SK-N-SH (cell line): ENCODE measurements around the gene NFKB1. TPM values are rescaled to one million over a fixed set of nuclear protein-coding genes. Genes with fewer than 3 reads are reported as not detected.
"Not testable (repeated sequence)": the region's sequence is repeated elsewhere in the genome, so short reads cannot be mapped to it uniquely, and the experiment has no call there.

Source experiments
- CTCF ChIA-PET: fragments of 300-600, 350-600 bp; formaldehyde crosslinking; extraction: SDS; loops from one replicate; lab custom pipeline; 2021; lab: Yijun Ruan, JAX
- POLR2A ChIA-PET: fragments of 350-600 bp; sonication (Branson Sonifier 250); formaldehyde crosslinking; extraction: SDS; loops from one replicate; lab custom pipeline; 2020; ENCODE audit warnings: antibody characterized with exemption, inconsistent platforms; lab: Yijun Ruan, JAX
- DNase-seq: peaks from one replicate; pipeline ENCODE4 v3.0.0; 2012
- H2AFZ ChIP-seq: fragments of 200-600 bp; sonication (generic); 2 replicates; pipeline ENCODE4 v1.8.1; 2016; ENCODE audit warnings: antibody characterized with exemption, mild to moderate bottlenecking, low read depth
- H3F3A ChIP-seq: fragments of 200-600 bp; sonication (generic); replicated peaks from 2 replicates; pipeline ENCODE3; 2016; ENCODE audit warnings: antibody characterized with exemption, mild to moderate bottlenecking; ENCODE audit not compliant: insufficient read depth
- H3K27ac ChIP-seq, 2 experiments: fragments of 200-500 bp in 1 of 2; fragments of 200-600 bp in 1 of 2; sonication (Bioruptor generic) in 1 of 2; sonication (generic), shearing (Covaris generic) in 1 of 2; 2 replicates each; pipeline versions ENCODE4 v1.5.1 to v1.6.1; 2014 to 2016; ENCODE audit warnings: low read depth in 2 of 2, inconsistent platforms in 1 of 2, low read length in 1 of 2, mild to moderate bottlenecking in 1 of 2, mixed read lengths in 1 of 2
- H3K27me3 ChIP-seq: fragments of 200-600 bp; sonication (generic), shearing (Covaris generic); 2 replicates; pipeline ENCODE4 v1.6.1; 2016; ENCODE audit warnings: mixed run types; ENCODE audit not compliant: insufficient read depth
- H3K36me3 ChIP-seq, 2 experiments: fragments of 200-500 bp in 1 of 2; fragments of 200-600 bp in 1 of 2; sonication (Bioruptor generic) in 1 of 2; sonication (generic) in 1 of 2; replicated peaks in 1 of 2; 2 replicates each; pipeline versions ENCODE3 to v1.5.1; 2014 to 2016; ENCODE audit warnings: low read length in 1 of 2, mild to moderate bottlenecking in 1 of 2; ENCODE audit not compliant: insufficient read depth in 2 of 2, control insufficient read depth in 1 of 2
- H3K4me1 ChIP-seq, 2 experiments: fragments of 200-500 bp in 1 of 2; fragments of 200-600 bp in 1 of 2; sonication (Bioruptor generic) in 1 of 2; sonication (generic), shearing (Covaris generic) in 1 of 2; 2 replicates each; pipeline versions ENCODE4 v1.5.1 to v1.6.1; 2014 to 2016; ENCODE audit warnings: low read depth in 1 of 2, low read length in 1 of 2, mixed run types in 1 of 2; ENCODE audit not compliant: insufficient read depth in 2 of 2, control insufficient read depth in 1 of 2
- H3K4me2 ChIP-seq: fragments of 200-600 bp; sonication (generic), shearing (Covaris generic); 2 replicates; pipeline ENCODE4 v1.6.1; 2017; ENCODE audit warnings: mixed run types
- H3K4me3 ChIP-seq, 2 experiments: fragments of 200-500 bp in 1 of 2; fragments of 200-600 bp in 1 of 2; sonication (Bioruptor generic) in 1 of 2; sonication (generic), shearing (Covaris generic) in 1 of 2; 2 replicates each; pipeline versions ENCODE4 v1.5.1 to v1.8.1; 2014 to 2016; ENCODE audit warnings: low read depth in 2 of 2, inconsistent platforms in 1 of 2, low read length in 1 of 2, mild to moderate bottlenecking in 1 of 2, mixed read lengths in 1 of 2, moderate library complexity in 1 of 2
- H3K79me2 ChIP-seq: fragments of 200-600 bp; sonication (generic); 2 replicates; pipeline ENCODE4 v1.8.1; 2017; ENCODE audit warnings: mild to moderate bottlenecking; ENCODE audit not compliant: insufficient read depth
- H3K9ac ChIP-seq: fragments of 200-600 bp; sonication (generic); 2 replicates; pipeline ENCODE4 v1.6.1; 2017; ENCODE audit warnings: mixed run types
- H3K9me2 ChIP-seq: fragments of 200-600 bp; sonication (generic); 2 replicates; pipeline ENCODE4 v1.6.1; 2017; ENCODE audit warnings: mixed run types
- H3K9me3 ChIP-seq: fragments of 200-600 bp; sonication (generic); 2 replicates; pipeline ENCODE4 v1.6.1; 2017; ENCODE audit warnings: mixed run types, mild to moderate bottlenecking, moderate library complexity
- H4K20me1 ChIP-seq: fragments of 200-600 bp; sonication (generic); 2 replicates; pipeline ENCODE4 v1.6.1; 2017; ENCODE audit warnings: mild to moderate bottlenecking, mixed run types; ENCODE audit not compliant: insufficient read depth
- CHD2 ChIP-seq: fragments of 150-350 bp; IDR thresholded peaks from 2 replicates; pipeline ENCODE4 v1.6.1; 2018; ENCODE audit warnings: low read length; ENCODE audit not compliant: partially characterized antibody
- ELF1 ChIP-seq: IDR thresholded peaks from 2 replicates; pipeline ENCODE4 v1.4.0; 2012
- FOSL2 ChIP-seq: IDR thresholded peaks from 2 replicates; pipeline ENCODE4 v1.4.0; 2012; ENCODE audit warnings: low read depth, mild to moderate bottlenecking, moderate library complexity, borderline replicate concordance
- FOXJ3 ChIP-seq: sonication (generic); formaldehyde crosslinking; IDR thresholded peaks from 2 replicates; pipeline ENCODE4 v1.5.1; 2020; ENCODE audit warnings: mild to moderate bottlenecking, missing genetic modification reagents
- FOXM1 ChIP-seq: IDR thresholded peaks from 2 replicates; pipeline ENCODE4 v1.4.0; 2012; ENCODE audit warnings: low read depth, mild to moderate bottlenecking
- GATA2 ChIP-seq: sonication (generic); formaldehyde crosslinking; IDR thresholded peaks from 2 replicates; pipeline ENCODE4 v1.5.0; 2020; ENCODE audit warnings: mild to moderate bottlenecking, missing genetic modification reagents
- JUND ChIP-seq: IDR thresholded peaks from 2 replicates; pipeline ENCODE4 v1.4.0; 2012
- MAX ChIP-seq: IDR thresholded peaks from 2 replicates; pipeline ENCODE4 v1.4.0; 2012; ENCODE audit warnings: low read depth
- MXI1 ChIP-seq: IDR thresholded peaks from 2 replicates; pipeline ENCODE4 v1.6.1; 2012; ENCODE audit warnings: mild to moderate bottlenecking, low read depth, low read length, improper control_type of control experiment
- NFIC ChIP-seq: IDR thresholded peaks from 2 replicates; pipeline ENCODE4 v1.4.0; 2012; ENCODE audit warnings: borderline replicate concordance
- PBX3 ChIP-seq: IDR thresholded peaks from 2 replicates; pipeline ENCODE4; 2012
- RAD21 ChIP-seq: IDR thresholded peaks from 2 replicates; pipeline ENCODE4 v1.6.1; 2012; ENCODE audit warnings: mild to moderate bottlenecking, low read length
- REST ChIP-seq: IDR thresholded peaks from 2 replicates; pipeline ENCODE4 v1.6.1; 2012; ENCODE audit warnings: mild to moderate bottlenecking, low read depth, low read length, moderate library complexity
- RFX5 ChIP-seq: IDR thresholded peaks from 2 replicates; pipeline ENCODE4 v1.6.1; 2012; ENCODE audit warnings: mild to moderate bottlenecking, improper control_type of control experiment, low read length
- SIN3A ChIP-seq: IDR thresholded peaks from 2 replicates; pipeline ENCODE4 v1.6.1; 2012; ENCODE audit warnings: low read depth, mild to moderate bottlenecking, low read length, moderate library complexity, borderline replicate concordance
- TAF1 ChIP-seq: IDR thresholded peaks from 2 replicates; pipeline ENCODE4 v1.6.1; 2012; ENCODE audit warnings: low read depth, mild to moderate bottlenecking, low read length, moderate library complexity, borderline replicate concordance
- USF2 ChIP-seq: fragments of 150-350 bp; IDR thresholded peaks from 2 replicates; pipeline ENCODE4 v1.6.1; 2017; ENCODE audit warnings: antibody characterized with exemption, low read length, low read depth, borderline replicate concordance
- WGBS: methylation state at CpG from one replicate; pipeline ENCODE4 v1.1.6; 2017; ENCODE audit warnings: low lambda C conversion rate; 5-methylcytosine and 5-hydroxymethylcytosine counted together
- polyA plus RNA-seq, 3 experiments: library from polyadenylated mRNA; depleted of rRNA; stranded (reverse); fragments of >200 nt; gene quantifications; 2 replicates each; pipeline ENCODE4 v1.2.3, GENCODE V29; 2012

The NFKB1 gene
- polyA plus RNA-seq, 1 of the 3 experiments (the other 2 are of a cell fraction), result 14.1 TPM

DNA sequence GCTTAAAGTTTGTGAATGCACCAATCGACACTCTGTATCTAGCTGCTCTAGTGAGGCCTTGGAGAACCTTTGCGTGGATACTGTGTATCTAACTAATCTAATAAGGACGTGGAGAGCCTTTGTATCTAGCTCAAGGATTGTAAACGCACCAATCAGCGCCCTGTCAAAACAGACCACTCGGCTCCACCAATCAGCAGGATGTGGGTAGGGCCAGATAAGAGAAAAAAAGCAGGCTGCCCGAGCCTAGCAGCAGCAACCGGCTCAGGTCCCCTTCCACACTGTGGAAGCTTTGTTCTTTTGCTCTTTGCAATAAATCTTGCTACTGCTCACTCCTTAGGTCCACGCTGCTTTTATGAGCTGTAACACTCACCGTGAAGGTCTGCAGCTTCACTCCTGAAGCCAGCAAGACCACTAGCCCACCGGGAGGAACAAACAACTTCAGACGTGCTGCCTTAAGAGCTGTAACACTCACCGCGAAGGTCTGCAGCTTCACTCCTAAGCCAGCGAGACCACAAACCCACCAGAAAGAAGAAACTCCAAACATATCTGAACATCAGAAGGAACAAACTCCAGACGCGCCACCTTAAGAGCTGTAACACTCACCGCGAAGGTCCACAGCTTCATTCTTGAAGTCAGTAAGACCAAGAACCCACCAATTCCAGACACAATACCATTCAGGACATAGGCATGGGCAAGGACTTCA is 17.0 kb upstream of the NFKB1 start:
- CTCF ChIA-PET, result interaction anchor here (0.8 kb wide), 1 partner anchor 16 kb away, joined by 4 read pairs; no protein-coding TSS in a partner anchor
- H3K27me3 ChIP-seq, H3K27ac ChIP-seq, H3K36me3 ChIP-seq, H3K9me3 ChIP-seq, H3K4me3 ChIP-seq, H4K20me1 ChIP-seq, H3K9me2 ChIP-seq, H3K4me1 ChIP-seq, H3K9ac ChIP-seq, H2AFZ ChIP-seq, H3F3A ChIP-seq, DNase-seq, POLR2A ChIA-PET, H3K4me2 ChIP-seq, H3K79me2 ChIP-seq: not testable (repeated sequence)
- WGBS, result 67% methylated on average over 18 of the region's 19 CpGs

GRCh38 chr4:102492531-102493241 is 8.5 kb upstream of the NFKB1 start:
- H3K4me2 ChIP-seq, result no peak overlapping the region
- CTCF ChIA-PET, result no interaction called here
- 47% methylated on average over 2 of the region's 2 CpGs for WGBS
- H3K4me1 ChIP-seq, result no peaks in the 10 kb centered on the region; a peak in 1 of 4 replicates
- no peaks in the 10 kb centered on the region for H3F3A ChIP-seq
- no peak overlapping the region; the same call in 1 of the 2 replicates for H2AFZ ChIP-seq
- TF ChIP-seq RFX5 (no peak), USF2 (no peak), JUND (no peak), GATA2 (no peak), FOSL2 (no peak), REST (no peak), TAF1 (no peak), NFIC (no peak), ELF1 (no peak), PBX3 (no peak), MAX (no peak), MXI1 (no peak), SIN3A (no peak), FOXJ3 (CRISPR knock-in tag) (no peak), FOXM1 (no peak), CHD2 (no peak), RAD21 (no peak)
- DNase-seq, result no peak
- no peaks in the 10 kb centered on the region for H3K36me3 ChIP-seq
- H3K4me3 ChIP-seq, result no peak overlapping the region
- H3K27ac ChIP-seq, result no peak overlapping the region
- no peak overlapping the region for H3K9ac ChIP-seq
- H3K79me2 ChIP-seq, result no peaks in the 10 kb centered on the region
- H3K9me3 ChIP-seq, result no peaks in the 10 kb centered on the region
- H3K27me3 ChIP-seq, result no peaks in the 10 kb centered on the region
- no peaks in the 10 kb centered on the region for H3K9me2 ChIP-seq
- no peaks in the 10 kb centered on the region for H4K20me1 ChIP-seq
- POLR2A ChIA-PET, result no interaction called here
